Measurements from ENCODE around the gene CHST7.

- TF ChIP-seq CTCF (IDR thresholded peaks at IDR 0.05) (no peak), POLR2A (IDR thresholded peaks at IDR 0.05) (no peak)
Measured at GRCh38 chrX:46601283-46601682, 27.7 kb downstream of the CHST7 start.
